Keratinocyte (primary cell): Measurements from ENCODE around the gene PSMD8. TPM values are rescaled to one million over a fixed set of nuclear protein-coding genes. Genes with fewer than 3 reads are reported as not detected.

Experiments
- DNase-seq: peaks from one replicate; pipeline ENCODE4 v3.0.0-alpha.2; 2011; ENCODE audit warnings: low read depth, missing footprints, low spot score
- FAIRE-seq: peaks from 2 replicates; lab custom pipeline; 2011; peaks lifted over from hg19 to GRCh38; lab: Jason Lieb, UNC
- H2AFZ ChIP-seq: 2 replicates; pipeline ENCODE4 v1.6.0; 2012; ENCODE audit warnings: low read length, control low read depth, inconsistent platforms; ENCODE audit not compliant: control insufficient read depth
- H3K27ac ChIP-seq: 2 replicates; pipeline ENCODE4 v1.5.1; 2011; ENCODE audit warnings: low read length; ENCODE audit not compliant: control insufficient read depth, insufficient read depth
- H3K27me3 ChIP-seq: 3 replicates; pipeline ENCODE4 v1.6.0; 2011; ENCODE audit warnings: low read length; ENCODE audit not compliant: control insufficient read depth, insufficient read depth; ENCODE audit errors: extremely low read depth
- H3K36me3 ChIP-seq, 2 experiments: 2 replicates in 1 of 2; 3 replicates in 1 of 2; pipeline ENCODE4 v1.5.1; 2011; ENCODE audit warnings: low read length in 2 of 2, mild to moderate bottlenecking in 1 of 2; ENCODE audit not compliant: control insufficient read depth in 2 of 2, insufficient read depth in 2 of 2; ENCODE audit errors: extremely low read depth in 1 of 2
- H3K4me1 ChIP-seq: 3 replicates; pipeline ENCODE4 v1.5.1; 2011; ENCODE audit warnings: low read length; ENCODE audit not compliant: control insufficient read depth, insufficient read depth; ENCODE audit errors: extremely low read depth
- H3K4me2 ChIP-seq: 3 replicates; pipeline ENCODE4 v1.6.0; 2011; ENCODE audit warnings: low read depth, low read length; ENCODE audit not compliant: control insufficient read depth, insufficient read depth; ENCODE audit errors: extremely low read depth
- H3K4me3 ChIP-seq, 3 experiments: fragments of 200-600 bp in 1 of 3; sonication (generic) in 1 of 3; 2 replicates in 2 of 3; 3 replicates in 1 of 3; pipeline ENCODE4 v1.5.1; 2011 to 2016; ENCODE audit warnings: low read length in 3 of 3, mild to moderate bottlenecking in 3 of 3, control low read depth in 2 of 3, inconsistent platforms in 1 of 3, low read depth in 1 of 3, mixed read lengths in 1 of 3, mixed run types in 1 of 3, moderate library complexity in 1 of 3; ENCODE audit not compliant: control insufficient read depth in 2 of 3, insufficient read depth in 2 of 3; ENCODE audit errors: extremely low read depth in 1 of 3
- H3K79me2 ChIP-seq: 2 replicates; pipeline ENCODE4 v1.6.0; 2012; ENCODE audit warnings: low read length; ENCODE audit not compliant: control insufficient read depth, insufficient read depth
- H3K9ac ChIP-seq: 3 replicates; pipeline ENCODE4 v1.6.0; 2011; ENCODE audit warnings: low read length; ENCODE audit not compliant: control insufficient read depth, insufficient read depth; ENCODE audit errors: extremely low read depth
- H3K9me1 ChIP-seq: 3 replicates; pipeline ENCODE4 v1.6.0; 2011; ENCODE audit warnings: low read length; ENCODE audit not compliant: control insufficient read depth, insufficient read depth; ENCODE audit errors: extremely low read depth
- H3K9me3 ChIP-seq: 2 replicates; pipeline ENCODE4 v1.5.1; 2012; ENCODE audit warnings: low read depth, low read length; ENCODE audit not compliant: control insufficient read depth
- H4K20me1 ChIP-seq: 3 replicates; pipeline ENCODE4 v1.6.0; 2011; ENCODE audit warnings: low read length; ENCODE audit not compliant: control insufficient read depth, insufficient read depth; ENCODE audit errors: extremely low read depth
- EZH2 ChIP-seq: IDR thresholded peaks from one replicate; pipeline ENCODE4 v1.6.1; 2012; ENCODE audit warnings: inconsistent platforms, mild to moderate bottlenecking, low read length, moderate library complexity
- dilution Hi-C: fragments of 300-500 bp; cut with MboI; formaldehyde crosslinking; loops from one replicate; pipeline ENCODE4 v1.7.0; 2020; ENCODE audit warnings: low sequenced_read_pairs; ENCODE audit not compliant: extremely low pct_ligation_motif_present
- polyA plus RNA-seq, 5 experiments: library from polyadenylated mRNA; depleted of rRNA in 3 of 5; stranded (reverse) in 3 of 5; stranded (forward) in 1 of 5; unstranded in 1 of 5; fragments of >200 nt; gene quantifications; 1 replicate in 1 of 5; 2 replicates in 3 of 5; 3 replicates in 1 of 5; pipeline versions ENCODE4 v1.2.1 to v1.2.3, GENCODE V29; 2011 to 2012; ENCODE audit warnings: missing spikeins in 2 of 5, low read depth in 1 of 5, low replicate concordance in 1 of 5
- TF ChIP-seq, protein P1 (sequence below), 3 experiments: IDR thresholded peaks in 1 of 3; conservative IDR thresholded peaks in 1 of 3; optimal IDR thresholded peaks in 1 of 3; 2 replicates in 2 of 3; 3 replicates in 1 of 3; pipeline versions ENCODE3 to v1.5.1; 2011; ENCODE audit warnings: low read length in 3 of 3, mild to moderate bottlenecking in 3 of 3, moderate library complexity in 2 of 3, control low read depth in 1 of 3, inconsistent platforms in 1 of 3; ENCODE audit not compliant: insufficient read depth in 2 of 3; ENCODE audit errors: extremely low read depth in 1 of 3

The PSMD8 gene
- polyA plus RNA-seq, 1 donor (not counting 4 experiments of a cell fraction or from before 2014, with no cell fraction given) = 346 TPM

DNA sequence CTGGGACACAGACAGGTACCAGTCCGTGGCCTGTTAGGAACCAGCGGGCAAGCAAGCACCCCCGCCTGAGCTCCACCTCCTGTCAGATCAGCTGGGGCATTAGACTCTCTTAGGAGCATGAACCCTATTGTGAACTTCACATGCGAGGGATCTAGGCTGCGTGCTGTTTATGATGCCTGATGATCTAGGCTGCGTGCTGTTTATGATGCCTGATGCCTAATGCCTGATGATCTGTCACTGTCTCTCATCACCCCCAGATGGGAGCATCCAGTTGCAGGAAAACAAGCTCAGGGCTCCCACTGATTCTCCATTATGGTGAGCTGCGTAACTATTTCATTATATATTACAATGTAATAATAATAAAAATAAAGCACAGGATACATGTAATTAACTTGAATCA is 48.1 kb downstream of the PSMD8 start:
- H3K79me2 ChIP-seq = no peaks in the 10 kb centered on the region
- H3K4me1 ChIP-seq = peaks cover 7% of the 10 kb centered on the region
- H3K36me3 ChIP-seq = no peaks in the 10 kb centered on the region
- no peak overlapping the region for H3K27ac ChIP-seq
- H2AFZ ChIP-seq = no peak overlapping the region
- DNase-seq = no peak
- H3K4me3 ChIP-seq = no peak overlapping the region
- TF ChIP-seq, protein P1, sequence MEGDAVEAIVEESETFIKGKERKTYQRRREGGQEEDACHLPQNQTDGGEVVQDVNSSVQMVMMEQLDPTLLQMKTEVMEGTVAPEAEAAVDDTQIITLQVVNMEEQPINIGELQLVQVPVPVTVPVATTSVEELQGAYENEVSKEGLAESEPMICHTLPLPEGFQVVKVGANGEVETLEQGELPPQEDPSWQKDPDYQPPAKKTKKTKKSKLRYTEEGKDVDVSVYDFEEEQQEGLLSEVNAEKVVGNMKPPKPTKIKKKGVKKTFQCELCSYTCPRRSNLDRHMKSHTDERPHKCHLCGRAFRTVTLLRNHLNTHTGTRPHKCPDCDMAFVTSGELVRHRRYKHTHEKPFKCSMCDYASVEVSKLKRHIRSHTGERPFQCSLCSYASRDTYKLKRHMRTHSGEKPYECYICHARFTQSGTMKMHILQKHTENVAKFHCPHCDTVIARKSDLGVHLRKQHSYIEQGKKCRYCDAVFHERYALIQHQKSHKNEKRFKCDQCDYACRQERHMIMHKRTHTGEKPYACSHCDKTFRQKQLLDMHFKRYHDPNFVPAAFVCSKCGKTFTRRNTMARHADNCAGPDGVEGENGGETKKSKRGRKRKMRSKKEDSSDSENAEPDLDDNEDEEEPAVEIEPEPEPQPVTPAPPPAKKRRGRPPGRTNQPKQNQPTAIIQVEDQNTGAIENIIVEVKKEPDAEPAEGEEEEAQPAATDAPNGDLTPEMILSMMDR (optimal IDR thresholded peaks at IDR 0.05 in 1 of 3, IDR thresholded peaks at IDR 0.05 in 1 of 3, conservative IDR thresholded peaks at IDR 0.05 in 1 of 3; ENCODE audit: extremely low read depth in 1 of 3, insufficient read depth in 2 of 3, low read length in 3 of 3) = no peak
- no peak for TF ChIP-seq EZH2
- no peaks in the 10 kb centered on the region for H4K20me1 ChIP-seq
- no peak overlapping the region for H3K9ac ChIP-seq
- H3K4me2 ChIP-seq = no peak overlapping the region
- H3K9me3 ChIP-seq = no peaks in the 10 kb centered on the region
- peaks cover 13% of the 10 kb centered on the region for H3K27me3 ChIP-seq
- FAIRE-seq = no peak
- dilution Hi-C loops = no loop called here
- no peaks in the 10 kb centered on the region for H3K9me1 ChIP-seq

DNA sequence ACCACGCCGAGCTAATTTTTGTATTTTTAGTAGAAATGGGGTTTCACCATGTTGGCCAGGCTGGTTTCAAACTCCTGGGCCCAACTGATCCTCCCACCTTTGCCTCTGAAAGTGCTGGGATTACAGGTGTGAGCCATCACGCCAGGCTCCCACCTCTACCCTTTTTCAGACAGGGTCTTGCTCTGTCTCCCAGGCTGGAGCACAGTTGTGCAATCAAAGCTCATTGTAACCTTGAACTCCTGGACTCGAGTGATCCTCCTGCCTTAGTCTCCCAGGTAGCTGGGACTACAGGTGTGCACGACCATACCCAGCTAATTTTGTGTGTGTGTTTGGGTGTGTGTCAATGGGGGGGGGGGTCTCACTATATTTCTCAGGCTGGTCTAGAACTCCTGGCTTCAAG is 49.9 kb downstream of the PSMD8 start:
- no peak for FAIRE-seq

More for the DNA sequence above, 49.9 kb downstream of the PSMD8 start:
- Histone ChIP-seq H3K9ac (no peak overlapping the region), H3K4me3 (no peak overlapping the region), H3K27me3 (peaks cover 5% of the 10 kb centered on the region), H2AFZ (no peak overlapping the region), H3K36me3 (no peaks in the 10 kb centered on the region), H3K9me3 (no peaks in the 10 kb centered on the region), H3K79me2 (no peaks in the 10 kb centered on the region), H3K4me1 (no peaks in the 10 kb centered on the region), H3K27ac (no peak overlapping the region), H3K4me2 (no peak overlapping the region), H3K9me1 (no peaks in the 10 kb centered on the region), H4K20me1 (no peaks in the 10 kb centered on the region)
- DNase-seq = no peak
- no peak for TF ChIP-seq EZH2
- TF ChIP-seq, protein P1 (optimal IDR thresholded peaks at IDR 0.05 in 1 of 3, IDR thresholded peaks at IDR 0.05 in 1 of 3, conservative IDR thresholded peaks at IDR 0.05 in 1 of 3; ENCODE audit: extremely low read depth in 1 of 3, insufficient read depth in 2 of 3, low read length in 3 of 3) = no peak
- dilution Hi-C loops = no loop called here
